Measurements from ENCODE around the gene XPO6.
"Not testable (repeated sequence)": the region's sequence is repeated elsewhere in the genome, so short reads cannot be mapped to it uniquely, and the experiment has no call there.

The XPO6 gene, protein sequence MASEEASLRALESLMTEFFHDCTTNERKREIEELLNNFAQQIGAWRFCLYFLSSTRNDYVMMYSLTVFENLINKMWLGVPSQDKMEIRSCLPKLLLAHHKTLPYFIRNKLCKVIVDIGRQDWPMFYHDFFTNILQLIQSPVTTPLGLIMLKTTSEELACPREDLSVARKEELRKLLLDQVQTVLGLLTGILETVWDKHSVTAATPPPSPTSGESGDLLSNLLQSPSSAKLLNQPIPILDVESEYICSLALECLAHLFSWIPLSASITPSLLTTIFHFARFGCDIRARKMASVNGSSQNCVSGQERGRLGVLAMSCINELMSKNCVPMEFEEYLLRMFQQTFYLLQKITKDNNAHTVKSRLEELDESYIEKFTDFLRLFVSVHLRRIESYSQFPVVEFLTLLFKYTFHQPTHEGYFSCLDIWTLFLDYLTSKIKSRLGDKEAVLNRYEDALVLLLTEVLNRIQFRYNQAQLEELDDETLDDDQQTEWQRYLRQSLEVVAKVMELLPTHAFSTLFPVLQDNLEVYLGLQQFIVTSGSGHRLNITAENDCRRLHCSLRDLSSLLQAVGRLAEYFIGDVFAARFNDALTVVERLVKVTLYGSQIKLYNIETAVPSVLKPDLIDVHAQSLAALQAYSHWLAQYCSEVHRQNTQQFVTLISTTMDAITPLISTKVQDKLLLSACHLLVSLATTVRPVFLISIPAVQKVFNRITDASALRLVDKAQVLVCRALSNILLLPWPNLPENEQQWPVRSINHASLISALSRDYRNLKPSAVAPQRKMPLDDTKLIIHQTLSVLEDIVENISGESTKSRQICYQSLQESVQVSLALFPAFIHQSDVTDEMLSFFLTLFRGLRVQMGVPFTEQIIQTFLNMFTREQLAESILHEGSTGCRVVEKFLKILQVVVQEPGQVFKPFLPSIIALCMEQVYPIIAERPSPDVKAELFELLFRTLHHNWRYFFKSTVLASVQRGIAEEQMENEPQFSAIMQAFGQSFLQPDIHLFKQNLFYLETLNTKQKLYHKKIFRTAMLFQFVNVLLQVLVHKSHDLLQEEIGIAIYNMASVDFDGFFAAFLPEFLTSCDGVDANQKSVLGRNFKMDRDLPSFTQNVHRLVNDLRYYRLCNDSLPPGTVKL

DNA sequence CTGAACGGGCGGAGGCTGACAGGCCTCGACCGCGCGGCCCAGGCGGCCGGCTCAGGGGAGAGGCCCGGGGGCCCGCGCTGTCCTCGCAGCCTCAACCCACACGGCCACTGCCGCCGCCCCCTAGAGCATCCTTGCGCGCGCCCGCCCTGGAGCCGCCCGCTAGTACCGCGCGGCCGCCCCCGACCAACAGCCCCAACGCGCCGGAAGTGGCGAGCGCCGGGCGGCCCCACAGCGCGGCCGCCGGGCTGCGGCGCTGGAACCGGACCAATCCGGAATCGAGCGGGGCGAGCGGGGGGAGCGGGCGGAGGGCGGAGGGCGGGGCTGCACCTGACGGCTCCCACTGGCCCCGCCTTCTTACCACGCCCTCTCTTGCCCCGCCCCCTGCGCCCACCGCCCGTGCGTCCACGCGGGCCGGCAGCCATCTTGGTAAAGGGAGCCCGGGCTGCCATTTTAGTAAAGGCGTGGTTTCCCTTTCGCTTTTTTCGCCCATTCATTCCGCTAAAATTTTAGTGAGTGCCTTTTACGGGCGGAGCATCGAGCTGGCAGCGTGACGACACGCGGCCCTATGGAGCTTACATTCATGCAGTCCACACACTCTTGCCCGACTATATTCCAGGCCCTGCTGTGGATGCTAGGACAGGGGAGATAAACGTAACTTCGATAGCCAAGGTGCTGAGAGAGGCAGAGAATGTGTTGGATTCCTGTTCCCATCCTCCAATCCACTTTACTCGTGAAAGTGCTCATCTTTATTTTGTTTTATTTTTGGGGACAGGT lies at the start of gene XPO6:
Gene XPO6 (minus strand): TSS at position 208 of the 774 bp plus-strand sequence. CDS start 597 bp downstream, outside the sequence.
- Mint-ChIP-seq H3K36me3 (ENCODE audit: low read depth) (peaks cover 18% of the 10 kb centered on the region), H3K27me3 (no peaks in the 10 kb centered on the region), H3K27ac (peak within 1 kb of the TSS; percentile 94), H3K4me3 (peak within 1 kb of the TSS; percentile 98), H3K4me1 (ENCODE audit: low read depth) (peaks cover 35% of the 10 kb centered on the region), H3K9me3 (peaks cover 2% of the 10 kb centered on the region)
- peak; percentile 100 for DNase-seq

DNA sequence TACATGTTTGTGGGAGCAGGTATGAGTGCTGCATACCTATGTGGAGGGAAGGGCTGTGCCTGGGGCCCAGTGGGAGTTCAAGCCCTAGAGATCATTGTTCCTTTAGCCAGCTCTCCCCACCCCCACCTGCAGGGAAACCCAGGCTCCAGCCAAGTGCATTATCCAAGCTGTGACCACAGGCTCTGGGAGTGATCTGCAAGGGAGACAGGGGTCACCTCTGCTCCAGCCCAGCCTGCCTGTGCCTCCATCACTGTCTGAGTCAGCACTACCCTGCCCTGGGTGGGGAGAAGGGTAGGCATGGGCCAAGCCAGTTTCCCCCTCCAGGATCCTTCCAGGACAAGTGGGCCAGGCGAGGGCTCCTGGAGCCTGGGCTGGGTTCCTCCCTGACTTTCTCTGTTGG lies 48.4 kb upstream of the XPO6 start:
- H3K36me3 Mint-ChIP-seq (ENCODE audit: low read depth) = no peaks in the 10 kb centered on the region
- H3K4me1 Mint-ChIP-seq (ENCODE audit: low read depth) = peaks cover 6% of the 10 kb centered on the region
- DNase-seq = no peak
- no peak overlapping the region for H3K27ac Mint-ChIP-seq
- H3K9me3 Mint-ChIP-seq = no peaks in the 10 kb centered on the region
- no peaks in the 10 kb centered on the region for H3K27me3 Mint-ChIP-seq
- H3K4me3 Mint-ChIP-seq = no peak overlapping the region

- peaks cover 6% of the 10 kb centered on the region for H3K4me1 Mint-ChIP-seq (ENCODE audit: low read depth)
- H3K4me3 Mint-ChIP-seq = no peak overlapping the region
- H3K27ac Mint-ChIP-seq = no peak overlapping the region
- DNase-seq = no peak
- H3K36me3 Mint-ChIP-seq (ENCODE audit: low read depth) = no peaks in the 10 kb centered on the region
- no peaks in the 10 kb centered on the region for H3K9me3 Mint-ChIP-seq
- no peaks in the 10 kb centered on the region for H3K27me3 Mint-ChIP-seq
These were observed 48.0 kb upstream of the XPO6 start for GRCh38 chr16:28259781-28260150.

- Mint-ChIP-seq H3K9me3 (no peaks in the 10 kb centered on the region), H3K36me3 (ENCODE audit: low read depth) (no peaks in the 10 kb centered on the region), H3K27ac (no peak overlapping the region), H3K4me3 (no peak overlapping the region), H3K4me1 (ENCODE audit: low read depth) (peaks cover 6% of the 10 kb centered on the region), H3K27me3 (no peaks in the 10 kb centered on the region)
- DNase-seq = no peak
These were observed 47.5 kb upstream of the XPO6 start for GRCh38 chr16:28259091-28259780.

- Mint-ChIP-seq H3K4me1 (ENCODE audit: low read depth) (peaks cover 6% of the 10 kb centered on the region), H3K27ac (no peak overlapping the region), H3K4me3 (no peak overlapping the region), H3K36me3 (ENCODE audit: low read depth) (no peaks in the 10 kb centered on the region), H3K27me3 (no peaks in the 10 kb centered on the region), H3K9me3 (no peaks in the 10 kb centered on the region)
- DNase-seq = no peak
These were observed 46.8 kb upstream of the XPO6 start for GRCh38 chr16:28258567-28258966.

DNA sequence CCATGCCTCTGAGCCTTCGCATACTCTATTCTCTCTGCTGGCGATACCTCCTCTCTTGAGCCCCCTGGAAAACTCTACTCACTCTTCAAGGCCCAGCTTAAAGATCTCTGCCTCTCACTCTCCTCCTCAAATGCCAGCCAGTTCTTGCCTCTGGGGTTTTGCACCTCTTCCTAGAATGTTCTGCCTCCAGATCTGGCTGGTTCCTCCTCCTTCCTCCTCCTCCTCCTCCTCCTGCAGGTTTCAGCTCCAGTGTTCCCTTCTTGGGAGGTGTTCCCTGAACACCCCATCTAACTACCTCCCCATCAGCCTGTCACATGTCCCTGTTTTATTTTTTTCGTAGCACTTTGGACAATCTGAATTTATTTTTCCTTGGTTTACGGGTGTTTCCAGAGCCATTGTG lies 45.5 kb upstream of the XPO6 start:
- Mint-ChIP-seq H3K27me3 (no peaks in the 10 kb centered on the region), H3K27ac (no peak overlapping the region), H3K4me3 (no peak overlapping the region), H3K4me1 (ENCODE audit: low read depth) (peaks cover 6% of the 10 kb centered on the region), H3K36me3 (ENCODE audit: low read depth) (no peaks in the 10 kb centered on the region), H3K9me3 (no peaks in the 10 kb centered on the region)
- no peak for DNase-seq

DNA sequence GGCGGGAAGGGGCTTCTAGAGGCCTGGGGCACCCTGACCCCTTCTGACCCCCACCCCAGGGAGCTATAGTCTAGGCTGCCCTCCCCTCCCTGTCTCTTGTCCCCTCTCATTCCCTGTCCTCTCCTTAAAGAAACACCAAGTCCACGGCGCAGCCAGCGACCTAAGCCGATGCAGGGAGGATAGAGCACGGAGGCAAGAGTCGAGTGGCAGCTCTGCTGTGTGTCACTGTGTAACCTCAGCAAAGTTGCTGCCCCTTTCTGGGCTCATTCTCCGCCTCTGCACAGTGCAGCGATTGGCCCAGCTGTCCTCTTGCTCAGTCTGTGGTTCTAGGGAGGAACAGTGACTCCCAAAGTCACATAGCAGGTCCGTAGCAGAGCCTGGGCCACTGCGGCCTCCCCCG lies 44.1 kb upstream of the XPO6 start:
- no peaks in the 10 kb centered on the region for H3K36me3 Mint-ChIP-seq (ENCODE audit: low read depth)
- no peak for DNase-seq
- no peaks in the 10 kb centered on the region for H3K9me3 Mint-ChIP-seq
- H3K27me3 Mint-ChIP-seq = no peaks in the 10 kb centered on the region
- no peak overlapping the region for H3K27ac Mint-ChIP-seq
- no peak overlapping the region for H3K4me3 Mint-ChIP-seq
- H3K4me1 Mint-ChIP-seq (ENCODE audit: low read depth) = peaks cover 6% of the 10 kb centered on the region

GRCh38 chr16:28254158-28254557 lies 42.4 kb upstream of the XPO6 start:
- Mint-ChIP-seq H3K9me3 (no peaks in the 10 kb centered on the region), H3K36me3 (ENCODE audit: low read depth) (no peaks in the 10 kb centered on the region), H3K27ac (no peak overlapping the region), H3K4me3 (no peak overlapping the region), H3K27me3 (no peaks in the 10 kb centered on the region), H3K4me1 (ENCODE audit: low read depth) (no peaks in the 10 kb centered on the region)
- DNase-seq = no peak

DNA sequence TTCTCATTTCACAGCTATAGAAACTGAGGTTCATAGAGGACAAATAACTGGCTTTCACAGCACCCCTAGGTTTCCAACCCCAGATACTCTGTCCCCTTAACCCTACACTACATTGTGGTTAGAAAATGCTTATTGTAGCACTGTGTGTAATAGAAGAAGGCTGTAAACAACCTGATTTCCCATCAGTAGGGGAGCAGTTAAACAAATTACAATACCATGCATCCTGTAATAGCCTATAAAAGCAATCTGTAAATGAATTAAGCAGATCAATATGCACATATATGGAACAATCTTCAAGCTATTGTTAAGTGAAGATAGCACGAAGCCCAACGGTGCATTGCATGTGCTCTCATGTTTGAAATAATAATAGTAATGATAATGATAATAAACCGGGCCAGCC lies 39.2 kb upstream of the XPO6 start:
- DNase-seq = no peak
- no peaks in the 10 kb centered on the region for H3K4me1 Mint-ChIP-seq (ENCODE audit: low read depth)
- no peaks in the 10 kb centered on the region for H3K36me3 Mint-ChIP-seq (ENCODE audit: low read depth)
- no peak overlapping the region for H3K27ac Mint-ChIP-seq
- H3K9me3 Mint-ChIP-seq = no peaks in the 10 kb centered on the region
- no peak overlapping the region for H3K4me3 Mint-ChIP-seq
- H3K27me3 Mint-ChIP-seq = no peaks in the 10 kb centered on the region

DNA sequence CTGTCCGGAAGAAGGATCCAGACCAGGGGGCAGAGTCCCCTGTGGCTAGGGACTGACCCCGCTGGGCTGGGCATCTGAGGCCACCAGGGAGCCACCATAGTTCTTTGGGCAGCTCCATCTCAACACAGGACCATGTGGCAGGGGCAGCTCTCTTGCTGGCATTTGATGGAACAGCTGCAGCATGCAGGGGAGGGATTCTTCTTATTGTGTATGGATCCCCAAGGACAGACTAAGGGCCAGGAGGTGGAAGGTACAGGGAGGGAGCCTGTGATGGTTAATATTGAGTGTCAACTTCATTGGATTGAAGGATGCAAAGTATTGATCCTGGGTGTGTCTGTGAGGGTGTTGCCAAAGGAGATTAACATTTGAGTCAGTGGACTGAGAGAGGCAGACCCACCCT lies 37.7 kb upstream of the XPO6 start:
- H3K36me3 Mint-ChIP-seq (ENCODE audit: low read depth); H3K4me3 Mint-ChIP-seq; H3K4me1 Mint-ChIP-seq (ENCODE audit: low read depth); H3K27ac Mint-ChIP-seq; H3K9me3 Mint-ChIP-seq; DNase-seq; H3K27me3 Mint-ChIP-seq: not testable (repeated sequence)

DNA sequence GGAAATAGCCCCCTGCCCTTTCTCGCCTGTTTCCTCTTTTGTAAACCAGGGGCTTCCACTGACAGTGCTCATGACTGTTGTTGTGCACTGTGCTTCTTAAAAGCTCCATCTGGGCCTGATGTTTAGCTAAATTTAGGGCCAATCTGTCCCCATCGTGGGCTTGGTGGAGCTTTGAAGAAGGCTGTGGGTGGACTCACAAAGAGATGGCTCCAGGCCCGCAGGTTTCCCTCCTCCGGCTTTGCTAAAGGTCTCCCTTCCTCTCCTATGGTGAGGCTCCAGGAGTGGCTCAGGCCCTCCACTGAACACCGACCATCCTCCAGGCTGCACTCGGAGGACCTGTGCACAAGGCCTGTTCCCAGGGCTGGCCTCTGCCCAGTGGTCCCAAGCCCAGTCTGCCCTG lies 30.2 kb upstream of the XPO6 start:
- Mint-ChIP-seq H3K4me3 (no peak overlapping the region), H3K9me3 (peaks cover 3% of the 10 kb centered on the region), H3K27me3 (no peaks in the 10 kb centered on the region), H3K4me1 (ENCODE audit: low read depth) (no peaks in the 10 kb centered on the region), H3K27ac (no peak overlapping the region), H3K36me3 (ENCODE audit: low read depth) (no peaks in the 10 kb centered on the region)
- no peak for DNase-seq

GRCh38 chr16:28237754-28238357 lies 26.1 kb upstream of the XPO6 start:
- DNase-seq = no peak
- Mint-ChIP-seq H3K27me3 (peaks cover 3% of the 10 kb centered on the region), H3K27ac (no peak overlapping the region), H3K9me3 (peaks cover 3% of the 10 kb centered on the region), H3K4me3 (no peak overlapping the region), H3K4me1 (ENCODE audit: low read depth) (no peaks in the 10 kb centered on the region), H3K36me3 (ENCODE audit: low read depth) (no peaks in the 10 kb centered on the region)

GRCh38 chr16:28231763-28232162 lies 20.0 kb upstream of the XPO6 start:
- H3K4me3 Mint-ChIP-seq = no peak overlapping the region
- H3K4me1 Mint-ChIP-seq (ENCODE audit: low read depth) = no peaks in the 10 kb centered on the region
- H3K27me3 Mint-ChIP-seq = peaks cover 3% of the 10 kb centered on the region
- H3K27ac Mint-ChIP-seq = no peak overlapping the region
- DNase-seq = no peak
- no peaks in the 10 kb centered on the region for H3K9me3 Mint-ChIP-seq
- H3K36me3 Mint-ChIP-seq (ENCODE audit: low read depth) = no peaks in the 10 kb centered on the region
